ENCODE results near the gene RFTN1.

The RFTN1 gene

DNA sequence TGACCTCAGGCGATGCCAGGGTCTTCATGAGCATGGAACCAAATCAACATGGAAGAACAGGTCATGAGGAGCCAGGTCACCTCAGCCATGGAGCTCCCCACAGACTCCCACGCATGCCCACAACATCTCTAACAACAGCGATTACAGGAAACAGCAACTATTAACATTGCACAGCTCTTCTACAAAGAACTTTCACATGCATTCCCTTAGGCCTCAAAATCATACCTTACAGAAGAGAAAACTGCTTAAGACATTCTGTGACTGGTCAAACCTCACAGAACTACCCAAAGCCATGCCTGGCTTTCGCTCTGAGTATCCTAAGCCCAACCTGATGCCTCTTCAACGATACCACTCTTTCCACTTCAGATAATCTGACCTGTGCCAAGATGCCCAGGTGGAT lies 130.7 kb downstream of the RFTN1 start:
- TF ChIP-seq, protein P1, sequence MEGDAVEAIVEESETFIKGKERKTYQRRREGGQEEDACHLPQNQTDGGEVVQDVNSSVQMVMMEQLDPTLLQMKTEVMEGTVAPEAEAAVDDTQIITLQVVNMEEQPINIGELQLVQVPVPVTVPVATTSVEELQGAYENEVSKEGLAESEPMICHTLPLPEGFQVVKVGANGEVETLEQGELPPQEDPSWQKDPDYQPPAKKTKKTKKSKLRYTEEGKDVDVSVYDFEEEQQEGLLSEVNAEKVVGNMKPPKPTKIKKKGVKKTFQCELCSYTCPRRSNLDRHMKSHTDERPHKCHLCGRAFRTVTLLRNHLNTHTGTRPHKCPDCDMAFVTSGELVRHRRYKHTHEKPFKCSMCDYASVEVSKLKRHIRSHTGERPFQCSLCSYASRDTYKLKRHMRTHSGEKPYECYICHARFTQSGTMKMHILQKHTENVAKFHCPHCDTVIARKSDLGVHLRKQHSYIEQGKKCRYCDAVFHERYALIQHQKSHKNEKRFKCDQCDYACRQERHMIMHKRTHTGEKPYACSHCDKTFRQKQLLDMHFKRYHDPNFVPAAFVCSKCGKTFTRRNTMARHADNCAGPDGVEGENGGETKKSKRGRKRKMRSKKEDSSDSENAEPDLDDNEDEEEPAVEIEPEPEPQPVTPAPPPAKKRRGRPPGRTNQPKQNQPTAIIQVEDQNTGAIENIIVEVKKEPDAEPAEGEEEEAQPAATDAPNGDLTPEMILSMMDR (IDR thresholded peaks at IDR 0.05; ENCODE audit: insufficient read depth, missing control alignments), result no peak
- DNase-seq (ENCODE audit: insufficient read length, low spot score) (no peak), FAIRE-seq (no peak)

GRCh38 chr3:16381426-16381825 lies 132.1 kb downstream of the RFTN1 start:
- FAIRE-seq (no peak), DNase-seq (ENCODE audit: insufficient read length, low spot score) (no peak)
- TF ChIP-seq, protein P1 (IDR thresholded peaks at IDR 0.05; ENCODE audit: insufficient read depth, missing control alignments), result no peak

GRCh38 chr3:16380421-16380820 lies 133.1 kb downstream of the RFTN1 start:
- FAIRE-seq (no peak), DNase-seq (ENCODE audit: insufficient read length, low spot score) (no peak)
- TF ChIP-seq, protein P1 (IDR thresholded peaks at IDR 0.05; ENCODE audit: insufficient read depth, missing control alignments), result no peak

DNA sequence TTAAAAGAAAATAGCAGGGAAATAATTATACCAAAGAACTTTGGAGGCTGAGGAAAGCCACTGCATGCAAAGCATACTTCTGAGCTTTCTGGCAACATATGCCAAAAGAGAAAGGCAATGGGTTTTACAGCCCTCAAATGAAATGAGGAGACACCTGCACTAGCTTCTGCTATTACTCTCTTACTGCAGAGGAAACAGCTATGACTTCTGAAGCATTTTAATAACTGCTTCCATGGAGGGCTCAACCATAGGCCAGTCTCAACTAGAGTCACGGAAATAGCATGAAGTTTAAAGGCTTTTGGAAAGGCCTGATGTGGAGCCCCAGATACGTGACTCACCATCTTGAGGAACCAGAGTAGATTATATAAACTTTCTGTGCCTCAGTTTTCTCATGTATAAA lies 133.7 kb downstream of the RFTN1 start:
- TF ChIP-seq, protein P1 (IDR thresholded peaks at IDR 0.05; ENCODE audit: insufficient read depth, missing control alignments), result no peak
- no peak for FAIRE-seq
- DNase-seq (ENCODE audit: insufficient read length, low spot score), result no peak

DNA sequence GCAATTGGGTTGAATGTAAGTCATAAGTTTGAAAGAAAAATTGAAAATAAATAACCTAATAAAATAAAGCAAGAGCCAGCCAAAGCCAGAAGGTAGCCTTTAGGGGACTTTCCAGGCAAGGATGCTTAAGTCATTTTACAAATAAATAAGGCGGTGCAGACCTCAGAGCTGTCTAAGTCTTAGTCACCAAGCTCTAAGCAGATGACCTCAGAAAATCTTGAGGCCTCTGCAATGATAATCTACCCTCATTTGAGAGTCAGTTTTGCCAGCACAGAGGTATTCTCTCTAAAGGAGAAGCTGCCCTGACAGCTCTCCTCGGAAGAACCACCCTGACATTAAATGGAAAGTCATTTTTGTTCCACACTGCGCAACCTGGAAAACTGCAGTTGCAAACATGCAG lies 134.6 kb downstream of the RFTN1 start:
- FAIRE-seq (no peak), DNase-seq (ENCODE audit: insufficient read length, low spot score) (no peak)
- TF ChIP-seq, protein P1 (IDR thresholded peaks at IDR 0.05; ENCODE audit: insufficient read depth, missing control alignments), result no peak

DNA sequence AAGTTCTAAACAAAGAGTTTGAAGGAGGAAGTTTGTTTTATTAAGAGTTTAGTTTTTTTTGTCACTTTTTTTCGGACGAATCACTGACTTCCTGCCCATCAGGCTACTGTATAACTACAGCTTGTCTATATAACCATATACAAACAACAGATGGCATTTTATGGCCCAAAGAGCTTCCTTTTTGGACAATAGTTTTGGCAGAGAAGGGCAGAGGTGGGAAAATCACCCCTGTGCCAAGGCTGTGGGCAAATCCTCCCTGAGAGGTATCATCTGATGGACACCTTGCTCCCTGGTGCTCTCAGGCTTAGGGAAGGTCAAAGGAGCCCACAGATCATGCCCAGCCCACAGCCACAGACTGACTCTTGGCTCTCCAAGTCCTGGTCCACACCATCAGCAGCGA lies 135.1 kb downstream of the RFTN1 start:
- FAIRE-seq, result no peak
- DNase-seq (ENCODE audit: insufficient read length, low spot score), result no peak
- TF ChIP-seq, protein P1 (IDR thresholded peaks at IDR 0.05; ENCODE audit: insufficient read depth, missing control alignments), result no peak

DNA sequence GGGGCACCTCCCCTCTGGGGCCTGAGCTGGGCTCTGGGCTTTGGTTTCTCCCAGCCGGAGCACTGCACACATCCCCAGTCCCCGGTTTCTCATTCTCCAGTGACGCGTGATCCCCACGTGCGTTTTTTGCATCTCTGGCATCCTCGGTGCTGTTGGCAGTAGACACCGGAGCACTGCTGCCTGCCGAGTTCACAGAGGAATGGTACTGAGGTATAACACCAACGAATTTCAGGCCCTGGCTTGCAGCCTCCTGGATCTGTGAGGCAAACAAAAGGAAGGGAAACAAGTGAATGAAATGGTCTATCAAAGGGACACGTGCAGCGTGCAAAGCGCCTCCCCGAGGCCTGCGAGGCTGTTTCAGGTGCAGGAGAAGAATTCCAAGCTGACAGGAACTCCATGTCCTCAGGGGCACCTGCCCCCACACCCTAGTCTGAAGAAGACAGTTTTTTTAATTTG lies 135.6 kb downstream of the RFTN1 start:
- TF ChIP-seq, protein P1 (IDR thresholded peaks at IDR 0.05; ENCODE audit: insufficient read depth, missing control alignments), result no peak
- DNase-seq (ENCODE audit: insufficient read length, low spot score) (no peak), FAIRE-seq (no peak)
